ENCODE data around the gene KLHDC7A.

The KLHDC7A gene

DNA sequence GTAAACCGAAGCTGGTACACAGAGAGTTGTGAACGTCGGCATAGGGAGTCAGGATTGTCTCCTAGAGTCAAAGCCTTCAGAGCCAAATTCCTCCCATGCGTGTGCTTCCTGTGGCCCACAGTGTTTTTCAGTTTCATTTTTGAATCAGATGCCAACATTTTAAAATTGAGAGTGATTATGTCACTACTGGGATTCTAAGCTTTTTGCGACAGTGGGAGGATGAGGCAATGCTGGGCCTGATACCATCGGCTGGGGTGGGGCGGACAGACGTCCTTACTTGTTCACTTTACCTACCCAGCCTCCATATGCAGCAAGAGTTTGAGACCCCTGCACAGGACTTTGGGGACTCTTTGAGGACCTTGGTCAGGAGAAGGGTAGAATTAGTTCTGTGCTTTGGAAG, 1.3 kb upstream of the KLHDC7A start:
- Histone ChIP-seq H3K27me3 (ENCODE audit: insufficient read depth, poor library complexity, severe bottlenecking) (peaks cover 2% of the 10 kb centered on the region), H3K4me3 (replicated peaks; ENCODE audit: insufficient read depth, low read length) (no peak overlapping the region), H3K27ac (replicated peaks) (no peak overlapping the region)
- TF ChIP-seq, protein P1, sequence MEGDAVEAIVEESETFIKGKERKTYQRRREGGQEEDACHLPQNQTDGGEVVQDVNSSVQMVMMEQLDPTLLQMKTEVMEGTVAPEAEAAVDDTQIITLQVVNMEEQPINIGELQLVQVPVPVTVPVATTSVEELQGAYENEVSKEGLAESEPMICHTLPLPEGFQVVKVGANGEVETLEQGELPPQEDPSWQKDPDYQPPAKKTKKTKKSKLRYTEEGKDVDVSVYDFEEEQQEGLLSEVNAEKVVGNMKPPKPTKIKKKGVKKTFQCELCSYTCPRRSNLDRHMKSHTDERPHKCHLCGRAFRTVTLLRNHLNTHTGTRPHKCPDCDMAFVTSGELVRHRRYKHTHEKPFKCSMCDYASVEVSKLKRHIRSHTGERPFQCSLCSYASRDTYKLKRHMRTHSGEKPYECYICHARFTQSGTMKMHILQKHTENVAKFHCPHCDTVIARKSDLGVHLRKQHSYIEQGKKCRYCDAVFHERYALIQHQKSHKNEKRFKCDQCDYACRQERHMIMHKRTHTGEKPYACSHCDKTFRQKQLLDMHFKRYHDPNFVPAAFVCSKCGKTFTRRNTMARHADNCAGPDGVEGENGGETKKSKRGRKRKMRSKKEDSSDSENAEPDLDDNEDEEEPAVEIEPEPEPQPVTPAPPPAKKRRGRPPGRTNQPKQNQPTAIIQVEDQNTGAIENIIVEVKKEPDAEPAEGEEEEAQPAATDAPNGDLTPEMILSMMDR (IDR thresholded peaks at IDR 0.05; ENCODE audit: insufficient read depth, low read length) = no peak
- TF ChIP-seq, protein P2, sequence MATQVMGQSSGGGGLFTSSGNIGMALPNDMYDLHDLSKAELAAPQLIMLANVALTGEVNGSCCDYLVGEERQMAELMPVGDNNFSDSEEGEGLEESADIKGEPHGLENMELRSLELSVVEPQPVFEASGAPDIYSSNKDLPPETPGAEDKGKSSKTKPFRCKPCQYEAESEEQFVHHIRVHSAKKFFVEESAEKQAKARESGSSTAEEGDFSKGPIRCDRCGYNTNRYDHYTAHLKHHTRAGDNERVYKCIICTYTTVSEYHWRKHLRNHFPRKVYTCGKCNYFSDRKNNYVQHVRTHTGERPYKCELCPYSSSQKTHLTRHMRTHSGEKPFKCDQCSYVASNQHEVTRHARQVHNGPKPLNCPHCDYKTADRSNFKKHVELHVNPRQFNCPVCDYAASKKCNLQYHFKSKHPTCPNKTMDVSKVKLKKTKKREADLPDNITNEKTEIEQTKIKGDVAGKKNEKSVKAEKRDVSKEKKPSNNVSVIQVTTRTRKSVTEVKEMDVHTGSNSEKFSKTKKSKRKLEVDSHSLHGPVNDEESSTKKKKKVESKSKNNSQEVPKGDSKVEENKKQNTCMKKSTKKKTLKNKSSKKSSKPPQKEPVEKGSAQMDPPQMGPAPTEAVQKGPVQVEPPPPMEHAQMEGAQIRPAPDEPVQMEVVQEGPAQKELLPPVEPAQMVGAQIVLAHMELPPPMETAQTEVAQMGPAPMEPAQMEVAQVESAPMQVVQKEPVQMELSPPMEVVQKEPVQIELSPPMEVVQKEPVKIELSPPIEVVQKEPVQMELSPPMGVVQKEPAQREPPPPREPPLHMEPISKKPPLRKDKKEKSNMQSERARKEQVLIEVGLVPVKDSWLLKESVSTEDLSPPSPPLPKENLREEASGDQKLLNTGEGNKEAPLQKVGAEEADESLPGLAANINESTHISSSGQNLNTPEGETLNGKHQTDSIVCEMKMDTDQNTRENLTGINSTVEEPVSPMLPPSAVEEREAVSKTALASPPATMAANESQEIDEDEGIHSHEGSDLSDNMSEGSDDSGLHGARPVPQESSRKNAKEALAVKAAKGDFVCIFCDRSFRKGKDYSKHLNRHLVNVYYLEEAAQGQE (IDR thresholded peaks at IDR 0.05; ENCODE audit: insufficient replicate concordance, low read depth) = no peak
- no peak for TF ChIP-seq SPI1 (IDR thresholded peaks at IDR 0.05; ENCODE audit: borderline replicate concordance, low read depth)
- no peak for TF ChIP-seq GABPA (IDR thresholded peaks at IDR 0.05; ENCODE audit: low read depth)
- no peak for TF ChIP-seq POLR2AphosphoS5 (IDR thresholded peaks at IDR 0.05; ENCODE audit: low read depth)
- DNase-seq (ENCODE audit: low read depth in 1 of 2, low spot score in 1 of 2) = no peak

DNA sequence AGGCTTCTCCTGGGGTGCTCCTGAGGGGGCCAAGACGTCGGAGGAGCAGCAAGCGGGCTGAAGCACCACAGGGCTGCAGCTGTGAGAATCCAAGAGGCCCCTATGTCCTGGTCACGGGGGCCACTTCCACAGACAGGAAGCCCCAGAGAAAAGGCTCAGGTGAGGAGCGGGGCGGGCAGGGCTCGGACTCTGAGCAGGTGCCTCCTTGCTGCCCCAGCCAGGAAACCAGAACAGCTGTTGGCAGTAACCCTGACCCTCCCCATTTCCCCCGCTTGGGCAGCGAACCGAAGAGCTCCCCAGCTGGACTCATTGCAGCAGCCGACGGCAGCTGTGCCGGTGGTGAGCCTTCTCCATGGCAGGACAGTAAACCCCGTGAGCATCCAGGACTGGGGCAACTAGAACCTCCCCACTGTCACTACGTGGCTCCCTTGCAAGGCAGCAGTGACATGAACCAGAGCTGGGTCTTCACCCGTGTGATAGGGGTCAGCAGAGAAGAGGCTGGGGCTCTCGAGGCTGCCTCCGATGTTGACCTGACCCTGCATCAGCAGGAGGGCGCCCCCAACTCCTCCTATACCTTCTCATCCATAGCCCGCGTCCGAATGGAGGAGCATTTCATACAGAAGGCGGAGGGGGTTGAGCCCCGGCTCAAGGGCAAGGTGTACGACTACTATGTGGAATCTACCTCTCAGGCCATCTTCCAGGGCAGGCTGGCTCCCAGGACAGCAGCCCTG, 625 bp downstream of the KLHDC7A start:
- Histone ChIP-seq H3K27ac (replicated peaks) (no peak overlapping the region), H3K4me3 (replicated peaks; ENCODE audit: insufficient read depth, low read length) (no peak overlapping the region), H3K27me3 (ENCODE audit: insufficient read depth, poor library complexity, severe bottlenecking) (peaks cover 2% of the 10 kb centered on the region)
- TF ChIP-seq, protein P1 (IDR thresholded peaks at IDR 0.05; ENCODE audit: insufficient read depth, low read length) = no peak
- TF ChIP-seq, protein P2 (IDR thresholded peaks at IDR 0.05; ENCODE audit: insufficient replicate concordance, low read depth) = no peak
- TF ChIP-seq SPI1 (IDR thresholded peaks at IDR 0.05; ENCODE audit: borderline replicate concordance, low read depth) = no peak
- no peak for TF ChIP-seq POLR2AphosphoS5 (IDR thresholded peaks at IDR 0.05; ENCODE audit: low read depth)
- TF ChIP-seq GABPA (IDR thresholded peaks at IDR 0.05; ENCODE audit: low read depth) = no peak
- DNase-seq (ENCODE audit: low read depth in 1 of 2, low spot score in 1 of 2) = no peak

DNA sequence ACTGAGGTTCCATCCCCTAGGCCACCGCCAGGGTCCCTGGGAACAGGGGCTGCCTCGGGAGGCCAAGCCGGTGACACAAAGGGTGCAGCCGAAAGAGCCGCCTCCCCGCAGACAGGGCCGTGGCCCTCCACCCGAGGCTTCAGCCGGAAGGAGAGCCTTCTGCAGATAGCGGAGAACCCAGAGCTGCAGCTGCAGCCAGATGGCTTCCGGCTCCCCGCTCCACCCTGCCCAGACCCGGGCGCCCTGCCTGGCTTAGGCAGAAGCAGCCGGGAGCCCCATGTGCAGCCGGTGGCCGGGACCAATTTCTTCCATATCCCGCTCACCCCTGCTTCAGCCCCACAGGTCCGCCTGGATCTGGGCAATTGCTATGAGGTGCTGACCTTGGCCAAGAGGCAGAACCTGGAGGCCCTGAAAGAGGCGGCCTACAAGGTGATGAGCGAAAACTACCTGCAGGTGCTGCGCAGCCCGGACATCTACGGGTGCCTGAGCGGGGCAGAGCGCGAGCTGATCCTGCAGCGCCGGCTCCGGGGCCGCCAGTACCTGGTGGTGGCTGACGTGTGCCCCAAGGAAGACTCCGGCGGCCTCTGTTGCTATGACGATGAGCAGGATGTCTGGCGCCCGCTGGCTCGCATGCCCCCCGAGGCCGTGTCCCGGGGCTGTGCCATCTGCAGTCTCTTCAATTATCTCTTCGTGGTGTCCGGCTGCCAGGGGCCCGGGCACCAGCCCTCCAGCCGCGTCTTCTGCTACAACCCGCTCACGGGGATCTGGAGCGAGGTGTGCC, 1.4 kb downstream of the KLHDC7A start:
- Histone ChIP-seq H3K27ac (replicated peaks) (no peak overlapping the region), H3K4me3 (replicated peaks; ENCODE audit: insufficient read depth, low read length) (no peak overlapping the region), H3K27me3 (ENCODE audit: insufficient read depth, poor library complexity, severe bottlenecking) (peaks cover 2% of the 10 kb centered on the region)
- DNase-seq (ENCODE audit: low read depth in 1 of 2, low spot score in 1 of 2) = no peak
- no peak for TF ChIP-seq POLR2AphosphoS5 (IDR thresholded peaks at IDR 0.05; ENCODE audit: low read depth)
- TF ChIP-seq SPI1 (IDR thresholded peaks at IDR 0.05; ENCODE audit: borderline replicate concordance, low read depth) = no peak
- TF ChIP-seq GABPA (IDR thresholded peaks at IDR 0.05; ENCODE audit: low read depth) = no peak
- TF ChIP-seq, protein P1 (IDR thresholded peaks at IDR 0.05; ENCODE audit: insufficient read depth, low read length) = no peak
- TF ChIP-seq, protein P2 (IDR thresholded peaks at IDR 0.05; ENCODE audit: insufficient replicate concordance, low read depth) = no peak
